H54 (cell line): ENCODE data around the gene MAN2B2.

Source experiments
- DNase-seq: peaks from one replicate; pipeline ENCODE4 v3.0.0; 2011; ENCODE audit warnings: low spot score, mixed read lengths; ENCODE audit not compliant: insufficient read length
- FAIRE-seq: peaks from 3 replicates; lab custom pipeline; 2011; peaks lifted over from hg19 to GRCh38; lab: Jason Lieb, UNC
- POLR2A ChIP-seq: IDR thresholded peaks from 2 replicates; pipeline ENCODE4 v1.6.1; 2011; ENCODE audit warnings: low read depth, mild to moderate bottlenecking, low read length

MAN2B2 gene

DNA sequence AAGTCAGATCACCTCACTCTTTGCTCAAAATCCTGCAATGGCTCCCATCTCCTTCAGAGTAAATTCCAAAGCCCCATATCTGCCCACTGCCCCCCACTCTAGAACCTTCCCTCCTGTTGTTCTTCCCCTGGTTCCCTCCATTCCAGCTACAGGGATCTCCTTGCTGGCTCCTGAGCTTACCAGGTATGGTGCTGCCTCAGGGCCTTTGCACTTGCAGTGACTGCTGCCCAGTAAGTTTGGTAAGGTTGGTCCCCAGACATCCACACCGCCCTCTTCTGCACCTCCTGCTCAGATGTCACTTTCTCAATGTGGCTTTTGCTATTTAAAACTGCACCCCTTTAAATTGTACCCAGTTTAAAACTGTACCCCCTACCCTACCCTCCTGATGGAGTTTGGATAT is 7.8 kb upstream of the MAN2B2 start:
- FAIRE-seq (no peak), DNase-seq (no peak)
- TF ChIP-seq POLR2A: no peak

DNA sequence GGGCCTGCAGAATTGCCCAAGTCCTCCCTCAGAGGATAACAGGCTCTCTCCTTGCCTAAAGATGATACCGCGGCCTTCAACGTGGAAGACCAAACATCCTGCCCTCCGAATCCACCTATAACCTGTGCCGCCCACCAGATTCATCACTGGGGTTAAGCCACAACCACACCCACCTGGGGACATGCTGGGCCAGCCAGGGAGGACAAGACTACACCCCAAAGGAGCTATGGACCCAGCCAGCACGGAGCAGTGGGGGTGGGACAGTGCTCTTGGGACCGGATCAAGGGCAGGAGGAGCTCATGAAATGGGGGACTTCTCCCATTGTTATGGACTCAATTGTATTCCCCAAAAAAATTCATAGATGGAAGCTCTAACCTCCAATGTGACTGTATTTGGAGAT is 6.8 kb upstream of the MAN2B2 start:
- no peak for TF ChIP-seq POLR2A
- DNase-seq (no peak), FAIRE-seq (no peak)

- no peak for FAIRE-seq
Observed at GRCh38 chr4:6568689-6569332, 6.2 kb upstream of the MAN2B2 start.

DNA sequence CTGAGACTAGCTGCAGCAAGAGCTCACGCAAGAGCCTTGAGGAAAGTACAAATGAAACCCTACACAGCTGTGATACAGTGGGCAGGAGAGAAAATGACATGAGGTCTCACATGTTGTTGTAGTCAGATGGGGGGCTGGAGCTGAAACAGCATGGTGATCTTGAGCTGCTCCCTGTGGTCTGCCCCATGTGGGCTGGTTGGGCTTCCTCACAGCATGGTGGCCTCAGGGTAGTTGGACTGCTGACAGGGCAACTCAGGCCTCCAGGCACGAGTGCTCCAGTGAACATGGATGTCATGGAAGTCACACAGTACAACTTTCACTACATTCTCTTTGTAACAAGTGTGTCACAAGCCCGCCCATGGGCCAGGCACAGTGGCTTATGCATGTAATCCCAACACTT is 3.4 kb upstream of the MAN2B2 start:
- no peak for FAIRE-seq
- TF ChIP-seq POLR2A: no peak

More at GRCh38 chr4:6568689-6569332, 6.2 kb upstream of the MAN2B2 start:
- TF ChIP-seq POLR2A: no peak
- peak; percentile 67 for DNase-seq

GRCh38 chr4:6573551-6573950 is 1.4 kb upstream of the MAN2B2 start:
- TF ChIP-seq POLR2A: no peak
- FAIRE-seq: no peak
- DNase-seq: no peak

More for the DNA sequence above, 3.4 kb upstream of the MAN2B2 start:
- DNase-seq: no peak

GRCh38 chr4:6573986-6574746 is 823 bp upstream of the MAN2B2 start:
- no peak for FAIRE-seq
- no peak for TF ChIP-seq POLR2A
- no peak for DNase-seq

DNA sequence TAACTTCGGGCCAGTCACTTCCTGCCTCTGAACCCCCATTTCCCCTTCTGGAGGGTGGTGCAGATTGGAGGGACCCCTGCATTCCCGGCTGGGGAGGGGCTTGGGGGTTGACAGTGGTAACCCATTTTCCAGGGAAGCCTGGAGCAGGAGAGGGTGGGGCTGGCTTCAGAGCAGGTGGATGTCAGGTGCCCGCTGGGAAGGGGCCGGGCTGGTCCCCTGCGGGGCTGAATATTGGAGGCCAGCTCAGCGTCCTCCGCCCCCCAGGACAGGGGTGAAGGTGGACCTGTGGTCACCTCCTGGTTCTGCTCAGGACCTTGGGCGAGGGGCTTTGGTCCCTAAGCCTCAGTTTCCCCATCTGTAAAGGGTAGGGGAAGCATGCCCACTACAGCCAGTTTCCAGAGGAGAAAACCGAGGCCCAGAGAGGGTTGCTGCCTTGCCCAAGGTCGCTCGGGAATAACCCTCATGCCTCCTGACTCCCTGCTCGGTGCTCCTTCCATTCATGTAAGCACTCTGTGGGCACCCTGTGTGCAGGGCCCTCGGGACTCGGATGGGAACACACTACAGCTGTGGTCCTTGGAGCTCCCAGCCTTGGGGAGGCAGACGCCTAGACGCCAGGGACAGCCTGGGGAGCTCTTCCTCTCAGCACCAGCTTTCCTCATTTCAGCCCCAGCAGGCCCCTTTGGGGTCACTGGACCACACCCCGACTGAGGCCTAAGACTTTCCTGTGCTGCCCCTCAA is 683 bp downstream of the MAN2B2 start:
- FAIRE-seq (no peak), DNase-seq (no peak)
- TF ChIP-seq POLR2A: no peak

- FAIRE-seq: no peak
- TF ChIP-seq POLR2A: no peak
- DNase-seq: no peak
Observed at GRCh38 chr4:6576512-6576911, 1.5 kb downstream of the MAN2B2 start.

GRCh38 chr4:6576932-6577331 is 1.9 kb downstream of the MAN2B2 start:
- no peak for TF ChIP-seq POLR2A
- DNase-seq (no peak), FAIRE-seq (no peak)

DNA sequence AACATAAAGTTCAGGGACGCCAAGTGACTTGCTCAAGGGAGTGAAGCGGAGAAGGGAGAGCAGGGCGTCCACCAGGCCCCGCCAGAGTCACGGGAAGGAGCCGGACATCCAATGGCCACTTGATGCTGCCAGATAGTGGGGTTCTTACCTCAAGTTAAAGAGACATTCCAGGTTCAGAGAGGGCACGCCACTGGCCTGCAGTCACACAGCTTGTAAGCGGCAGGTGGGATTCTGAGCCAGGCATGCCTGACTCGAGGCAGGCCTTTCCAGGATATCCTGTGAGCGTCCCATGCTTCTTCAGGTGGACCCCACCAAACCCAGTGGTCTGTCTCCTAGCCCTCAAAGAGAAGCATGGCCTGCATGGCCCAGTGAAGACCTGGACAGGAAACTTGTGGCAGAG is 2.4 kb downstream of the MAN2B2 start:
- no peak for TF ChIP-seq POLR2A
- FAIRE-seq (no peak), DNase-seq (no peak)

DNA sequence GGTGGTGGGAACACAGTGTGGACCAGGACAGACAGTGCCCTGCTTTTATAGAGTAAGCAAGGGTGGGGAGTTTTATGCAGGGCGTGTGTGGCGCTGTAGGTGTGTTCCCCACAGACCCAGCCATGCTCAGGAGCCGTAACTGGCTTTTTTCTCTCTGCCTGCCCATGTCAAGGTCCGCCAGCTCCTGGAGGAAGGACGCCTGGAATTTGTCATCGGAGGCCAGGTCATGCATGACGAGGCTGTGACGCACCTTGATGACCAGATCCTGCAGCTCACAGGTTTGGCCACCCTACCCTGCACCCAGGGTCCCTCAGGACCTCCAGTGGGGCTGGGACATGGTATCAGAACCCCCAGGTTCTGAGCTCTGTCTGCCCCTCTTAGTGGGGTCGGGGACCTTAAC is 3.2 kb downstream of the MAN2B2 start:
- TF ChIP-seq POLR2A: no peak
- FAIRE-seq: no peak
- DNase-seq: no peak

DNA sequence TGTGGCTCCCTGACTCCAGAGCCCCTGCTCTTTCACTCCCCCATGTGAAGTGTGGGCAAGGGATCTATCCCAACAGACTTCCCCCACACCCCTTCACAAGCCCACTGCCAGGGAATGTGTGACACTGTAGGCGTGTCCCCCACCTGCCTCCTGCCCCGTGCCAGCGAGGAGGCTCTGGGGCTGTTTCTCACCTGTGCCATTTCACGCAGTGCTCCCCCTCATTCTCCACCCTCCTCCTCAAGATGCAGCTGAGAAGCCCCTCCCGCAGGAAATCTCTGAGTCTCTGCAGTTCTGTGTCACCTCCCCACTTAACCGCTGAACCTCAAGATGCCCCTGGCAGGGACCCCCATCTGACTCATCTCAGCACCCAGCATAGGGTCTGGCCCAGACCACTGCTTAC is 5.4 kb downstream of the MAN2B2 start:
- no peak for FAIRE-seq
- DNase-seq: no peak
- TF ChIP-seq POLR2A: no peak

DNA sequence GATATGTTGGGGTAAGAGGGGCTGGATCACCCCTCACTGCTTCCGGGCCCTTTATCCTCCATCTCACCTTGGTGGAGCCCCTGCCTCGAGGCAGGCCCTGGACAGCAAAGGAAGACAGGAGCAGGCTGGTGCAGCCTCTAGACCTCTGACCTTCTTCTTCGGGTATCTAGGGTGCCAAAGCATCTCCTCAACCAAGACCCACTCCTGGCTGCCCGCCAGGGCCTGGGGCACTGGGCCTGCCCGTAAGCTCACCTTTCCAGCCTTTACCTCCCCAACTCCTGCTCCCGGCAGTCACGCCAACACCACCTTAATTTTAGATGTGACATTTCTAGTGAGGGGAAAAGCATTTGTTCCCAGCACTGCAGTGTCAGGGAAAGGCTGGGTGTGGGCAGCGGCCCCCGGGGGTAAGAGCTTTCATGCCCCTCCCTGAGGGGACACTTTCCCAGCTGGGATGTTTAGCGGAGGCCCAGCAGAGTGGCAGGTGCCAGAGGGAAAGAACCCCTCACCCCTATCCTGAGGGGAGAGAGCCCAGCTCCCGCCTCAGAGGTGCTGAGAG is 6.7 kb downstream of the MAN2B2 start:
- no peak for FAIRE-seq
- DNase-seq: no peak
- TF ChIP-seq POLR2A: no peak

DNA sequence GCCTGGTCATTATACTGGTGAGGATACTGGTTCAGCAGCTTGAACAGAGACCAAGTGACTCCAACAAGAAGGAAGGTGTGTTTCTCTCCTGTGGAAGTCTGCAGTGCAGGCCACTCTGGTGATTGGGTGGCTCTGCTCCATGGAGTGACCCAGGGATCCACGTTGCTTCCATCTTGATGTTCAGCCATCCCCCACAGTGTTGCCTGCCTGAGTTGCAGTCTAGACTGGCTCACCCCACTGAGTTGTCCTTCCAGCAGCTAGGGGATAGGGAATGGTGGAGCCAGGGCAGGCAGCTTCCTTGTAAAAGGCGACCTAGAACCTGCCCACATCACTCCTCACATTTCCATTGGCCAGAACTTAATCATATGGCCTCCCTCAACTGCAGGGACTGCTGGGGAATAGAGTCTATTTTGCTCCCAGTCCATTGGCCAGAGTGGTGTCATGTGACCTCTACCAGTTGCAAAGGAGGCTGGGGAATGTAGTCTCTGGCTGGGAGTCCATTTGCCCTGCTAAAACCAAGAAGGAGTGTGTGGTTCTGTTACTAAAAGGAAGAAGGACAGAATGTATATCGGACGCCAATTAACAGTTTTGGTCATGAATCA is 8.0 kb downstream of the MAN2B2 start:
- no peak for TF ChIP-seq POLR2A
- DNase-seq (peak; percentile 50), FAIRE-seq (no peak)

DNA sequence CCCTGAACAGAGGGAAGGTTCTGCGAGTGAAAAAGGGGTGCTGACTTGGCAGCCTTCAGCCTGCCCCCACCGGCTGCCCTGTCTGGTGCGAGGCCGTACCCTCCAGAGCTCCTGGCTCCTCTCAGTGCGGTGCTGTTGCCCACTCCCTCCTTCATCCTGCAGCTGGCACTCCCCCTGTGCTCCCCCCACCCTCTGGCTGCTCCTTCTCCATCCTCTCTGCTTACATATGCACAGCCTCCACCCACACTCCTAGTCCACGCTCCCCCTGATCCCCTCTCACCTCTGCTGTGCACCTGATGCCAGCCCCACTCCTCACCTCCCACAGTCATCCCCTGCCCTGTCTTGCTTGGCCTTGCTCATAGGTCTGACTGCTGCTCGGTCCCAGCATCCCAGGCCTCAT is 9.9 kb downstream of the MAN2B2 start:
- TF ChIP-seq POLR2A: no peak
- FAIRE-seq: no peak

More for the DNA sequence above, 9.9 kb downstream of the MAN2B2 start:
- DNase-seq: no peak
